Measurements from ENCODE around the gene ADAMTS3. TPM values are rescaled to one million over a fixed set of nuclear protein-coding genes. Genes with fewer than 3 reads are reported as not detected.
A peak's percentile ranks its signal among the peaks of the same experiment; 100 is the strongest.

The ADAMTS3 gene
- total and polyA plus RNA-seq, 2 experiments from 2014 or later, result 1.2 to 3.7 TPM

DNA sequence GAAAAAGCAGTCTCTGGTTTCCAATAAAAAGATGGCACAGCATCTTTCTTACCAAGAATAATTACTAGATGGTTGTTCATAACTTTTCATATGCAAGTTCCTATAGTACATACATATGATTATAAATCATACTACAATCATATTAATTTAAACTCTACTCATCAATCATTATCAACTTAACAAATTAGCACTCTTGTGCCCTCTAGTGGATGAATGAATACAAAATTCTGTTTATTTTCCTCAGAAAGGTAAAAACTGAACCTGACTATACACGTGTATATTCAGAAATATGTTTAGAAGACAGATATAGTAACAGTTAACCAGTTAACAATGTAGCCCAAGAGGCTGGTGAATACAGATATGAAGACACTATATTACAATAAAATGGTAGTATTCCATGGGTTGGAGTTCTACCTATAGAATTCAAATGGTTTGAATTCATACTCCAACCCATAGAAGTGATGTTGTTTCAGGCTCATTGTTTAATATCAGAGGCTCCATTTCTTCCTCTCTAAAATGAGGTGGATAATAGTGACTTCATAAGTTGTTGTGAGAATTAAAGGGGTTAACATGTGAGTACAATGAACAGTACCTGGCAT is 100.0 kb downstream of the ADAMTS3 start:
- Histone ChIP-seq H4K20me1 (replicated peaks; ENCODE audit: insufficient read depth) (no peaks in the 10 kb centered on the region), H3K4me2 (no peak overlapping the region), H3K79me2 (replicated peaks; ENCODE audit: insufficient read depth) (no peaks in the 10 kb centered on the region), H3F3A (replicated peaks; ENCODE audit: low read depth) (no peaks in the 10 kb centered on the region), H3K4me3 (no peak overlapping the region), H3K36me3 (ENCODE audit: insufficient read depth) (no peaks in the 10 kb centered on the region), H3K27me3 (ENCODE audit: insufficient read depth) (no peaks in the 10 kb centered on the region), H3K9me2 (ENCODE audit: insufficient read depth) (no peaks in the 10 kb centered on the region), H2AFZ (no peak overlapping the region), H3K27ac (ENCODE audit: low read depth) (no peak overlapping the region), H3K4me1 (ENCODE audit: insufficient read depth) (no peaks in the 10 kb centered on the region)
- Mint-ChIP-seq H3K4me1 (peaks cover 2% of the 10 kb centered on the region; the same call in 2 of the 3 replicates), H3K36me3 (ENCODE audit: low read depth) (peaks cover 4% of the 10 kb centered on the region; the same call in 1 of the 3 replicates), H3K9me3 (peaks cover 1% of the 10 kb centered on the region; the same call in 1 of the 3 replicates), H3K4me3 (no peak overlapping the region), H3K27ac (no peak overlapping the region), H3K27me3 (ENCODE audit: insufficient read depth, low read depth, poor library complexity) (no peaks in the 10 kb centered on the region)
- DNase-seq (ENCODE audit: low spot score) (peak; percentile 67), ATAC-seq (no peak)
- TF ChIP-seq ZNF331 (CRISPR knock-in tag; IDR thresholded peaks at IDR 0.05; ENCODE audit: low read depth), result no peak
- TF ChIP-seq, protein P1, sequence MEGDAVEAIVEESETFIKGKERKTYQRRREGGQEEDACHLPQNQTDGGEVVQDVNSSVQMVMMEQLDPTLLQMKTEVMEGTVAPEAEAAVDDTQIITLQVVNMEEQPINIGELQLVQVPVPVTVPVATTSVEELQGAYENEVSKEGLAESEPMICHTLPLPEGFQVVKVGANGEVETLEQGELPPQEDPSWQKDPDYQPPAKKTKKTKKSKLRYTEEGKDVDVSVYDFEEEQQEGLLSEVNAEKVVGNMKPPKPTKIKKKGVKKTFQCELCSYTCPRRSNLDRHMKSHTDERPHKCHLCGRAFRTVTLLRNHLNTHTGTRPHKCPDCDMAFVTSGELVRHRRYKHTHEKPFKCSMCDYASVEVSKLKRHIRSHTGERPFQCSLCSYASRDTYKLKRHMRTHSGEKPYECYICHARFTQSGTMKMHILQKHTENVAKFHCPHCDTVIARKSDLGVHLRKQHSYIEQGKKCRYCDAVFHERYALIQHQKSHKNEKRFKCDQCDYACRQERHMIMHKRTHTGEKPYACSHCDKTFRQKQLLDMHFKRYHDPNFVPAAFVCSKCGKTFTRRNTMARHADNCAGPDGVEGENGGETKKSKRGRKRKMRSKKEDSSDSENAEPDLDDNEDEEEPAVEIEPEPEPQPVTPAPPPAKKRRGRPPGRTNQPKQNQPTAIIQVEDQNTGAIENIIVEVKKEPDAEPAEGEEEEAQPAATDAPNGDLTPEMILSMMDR (conservative IDR thresholded peaks at IDR 0.05; ENCODE audit: low read depth in 2 of 2), result peak in 1 of 2 experiments; percentile 84; a peak in 3 of 4 replicates

DNA sequence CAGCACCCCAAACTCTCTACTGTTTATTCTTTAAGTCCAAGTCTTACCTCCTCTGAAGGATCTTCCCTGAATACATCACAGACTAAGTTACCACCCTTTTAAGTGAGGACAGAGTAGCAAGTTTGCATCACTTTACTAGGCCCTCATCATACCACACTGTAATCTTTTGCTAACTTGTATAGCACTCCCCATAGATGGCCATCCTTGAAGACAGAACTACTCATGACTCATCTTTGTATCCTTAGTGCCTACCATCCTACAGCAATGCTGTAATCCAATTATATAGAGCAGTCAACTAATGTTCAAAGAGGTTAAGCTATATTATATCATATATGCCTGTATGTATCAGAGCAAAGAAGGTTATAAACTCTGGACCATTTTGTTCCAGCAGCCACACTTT is 101.4 kb downstream of the ADAMTS3 start:
- no peaks in the 10 kb centered on the region for H3K36me3 ChIP-seq (ENCODE audit: insufficient read depth)
- Mint-ChIP-seq H3K27me3 (ENCODE audit: insufficient read depth, low read depth, poor library complexity) (no peaks in the 10 kb centered on the region), H3K9me3 (no peaks in the 10 kb centered on the region), H3K4me3 (no peak overlapping the region), H3K27ac (no peak overlapping the region), H3K4me1 (peaks cover 2% of the 10 kb centered on the region; the same call in 2 of the 3 replicates), H3K36me3 (ENCODE audit: low read depth) (no peaks in the 10 kb centered on the region)
- no peaks in the 10 kb centered on the region for H4K20me1 ChIP-seq (replicated peaks; ENCODE audit: insufficient read depth)
- no peak overlapping the region for H2AFZ ChIP-seq
- no peak overlapping the region for H3K27ac ChIP-seq (ENCODE audit: low read depth)
- no peaks in the 10 kb centered on the region for H3F3A ChIP-seq (replicated peaks; ENCODE audit: low read depth)
- no peaks in the 10 kb centered on the region for H3K4me1 ChIP-seq (ENCODE audit: insufficient read depth)
- DNase-seq (ENCODE audit: low spot score), result no peak
- no peak for ATAC-seq
- no peaks in the 10 kb centered on the region for H3K79me2 ChIP-seq (replicated peaks; ENCODE audit: insufficient read depth)
- H3K4me3 ChIP-seq, result no peak overlapping the region
- H3K27me3 ChIP-seq (ENCODE audit: insufficient read depth), result no peaks in the 10 kb centered on the region
- no peaks in the 10 kb centered on the region for H3K9me2 ChIP-seq (ENCODE audit: insufficient read depth)
- no peak overlapping the region for H3K4me2 ChIP-seq
- no peak for TF ChIP-seq STAT1 (IDR thresholded peaks at IDR 0.05; ENCODE audit: unreplicated experiment)
- no peak for TF ChIP-seq JUNB (IDR thresholded peaks at IDR 0.05; ENCODE audit: unreplicated experiment)
- TF ChIP-seq, protein P2, sequence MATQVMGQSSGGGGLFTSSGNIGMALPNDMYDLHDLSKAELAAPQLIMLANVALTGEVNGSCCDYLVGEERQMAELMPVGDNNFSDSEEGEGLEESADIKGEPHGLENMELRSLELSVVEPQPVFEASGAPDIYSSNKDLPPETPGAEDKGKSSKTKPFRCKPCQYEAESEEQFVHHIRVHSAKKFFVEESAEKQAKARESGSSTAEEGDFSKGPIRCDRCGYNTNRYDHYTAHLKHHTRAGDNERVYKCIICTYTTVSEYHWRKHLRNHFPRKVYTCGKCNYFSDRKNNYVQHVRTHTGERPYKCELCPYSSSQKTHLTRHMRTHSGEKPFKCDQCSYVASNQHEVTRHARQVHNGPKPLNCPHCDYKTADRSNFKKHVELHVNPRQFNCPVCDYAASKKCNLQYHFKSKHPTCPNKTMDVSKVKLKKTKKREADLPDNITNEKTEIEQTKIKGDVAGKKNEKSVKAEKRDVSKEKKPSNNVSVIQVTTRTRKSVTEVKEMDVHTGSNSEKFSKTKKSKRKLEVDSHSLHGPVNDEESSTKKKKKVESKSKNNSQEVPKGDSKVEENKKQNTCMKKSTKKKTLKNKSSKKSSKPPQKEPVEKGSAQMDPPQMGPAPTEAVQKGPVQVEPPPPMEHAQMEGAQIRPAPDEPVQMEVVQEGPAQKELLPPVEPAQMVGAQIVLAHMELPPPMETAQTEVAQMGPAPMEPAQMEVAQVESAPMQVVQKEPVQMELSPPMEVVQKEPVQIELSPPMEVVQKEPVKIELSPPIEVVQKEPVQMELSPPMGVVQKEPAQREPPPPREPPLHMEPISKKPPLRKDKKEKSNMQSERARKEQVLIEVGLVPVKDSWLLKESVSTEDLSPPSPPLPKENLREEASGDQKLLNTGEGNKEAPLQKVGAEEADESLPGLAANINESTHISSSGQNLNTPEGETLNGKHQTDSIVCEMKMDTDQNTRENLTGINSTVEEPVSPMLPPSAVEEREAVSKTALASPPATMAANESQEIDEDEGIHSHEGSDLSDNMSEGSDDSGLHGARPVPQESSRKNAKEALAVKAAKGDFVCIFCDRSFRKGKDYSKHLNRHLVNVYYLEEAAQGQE (IDR thresholded peaks at IDR 0.05; ENCODE audit: unreplicated experiment), result no peak
- no peak for TF ChIP-seq EZH2 (IDR thresholded peaks at IDR 0.05; ENCODE audit: low read depth, unreplicated experiment)
- TF ChIP-seq CREB1 (CRISPR knock-in tag; IDR thresholded peaks at IDR 0.05; ENCODE audit: low read depth), result no peak
- TF ChIP-seq ZNF114 (CRISPR knock-in tag; IDR thresholded peaks at IDR 0.05), result no peak
- TF ChIP-seq, protein P3, sequence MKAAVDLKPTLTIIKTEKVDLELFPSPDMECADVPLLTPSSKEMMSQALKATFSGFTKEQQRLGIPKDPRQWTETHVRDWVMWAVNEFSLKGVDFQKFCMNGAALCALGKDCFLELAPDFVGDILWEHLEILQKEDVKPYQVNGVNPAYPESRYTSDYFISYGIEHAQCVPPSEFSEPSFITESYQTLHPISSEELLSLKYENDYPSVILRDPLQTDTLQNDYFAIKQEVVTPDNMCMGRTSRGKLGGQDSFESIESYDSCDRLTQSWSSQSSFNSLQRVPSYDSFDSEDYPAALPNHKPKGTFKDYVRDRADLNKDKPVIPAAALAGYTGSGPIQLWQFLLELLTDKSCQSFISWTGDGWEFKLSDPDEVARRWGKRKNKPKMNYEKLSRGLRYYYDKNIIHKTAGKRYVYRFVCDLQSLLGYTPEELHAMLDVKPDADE (IDR thresholded peaks at IDR 0.05), result no peak
- no peak for TF ChIP-seq NANOG (IDR thresholded peaks at IDR 0.05; ENCODE audit: borderline replicate concordance)
